ENCODE data around the gene PDRG1. TPM values are rescaled to one million over a fixed set of nuclear protein-coding genes. Genes with fewer than 3 reads are reported as not detected.

Gene PDRG1
- total RNA-seq (2021; ENCODE audit: unreplicated experiment) (48.2 TPM), Bru-seq, nascent RNA (percentile 97 among the genes with signal in this experiment), BruChase-seq, experiment 1, labeled RNA remaining after a 2-hour chase (percentile 95 among the genes with signal in this experiment), BruChase-seq, experiment 2, labeled RNA remaining after a 6-hour chase (percentile 88 among the genes with signal in this experiment)
- polyA plus RNA-seq (2012; ENCODE audit: insufficient read length) = 43.6 TPM
- long read RNA-seq, transcript PDRG1-201 (5 exons, 1,998 nt) = major isoform, 69 of 100 reads
- long read RNA-seq, partial matches to known transcripts = 8 of 100 reads
- long read RNA-seq, other reads (novel, unspliced or antisense) = 23 of 100 reads

DNA sequence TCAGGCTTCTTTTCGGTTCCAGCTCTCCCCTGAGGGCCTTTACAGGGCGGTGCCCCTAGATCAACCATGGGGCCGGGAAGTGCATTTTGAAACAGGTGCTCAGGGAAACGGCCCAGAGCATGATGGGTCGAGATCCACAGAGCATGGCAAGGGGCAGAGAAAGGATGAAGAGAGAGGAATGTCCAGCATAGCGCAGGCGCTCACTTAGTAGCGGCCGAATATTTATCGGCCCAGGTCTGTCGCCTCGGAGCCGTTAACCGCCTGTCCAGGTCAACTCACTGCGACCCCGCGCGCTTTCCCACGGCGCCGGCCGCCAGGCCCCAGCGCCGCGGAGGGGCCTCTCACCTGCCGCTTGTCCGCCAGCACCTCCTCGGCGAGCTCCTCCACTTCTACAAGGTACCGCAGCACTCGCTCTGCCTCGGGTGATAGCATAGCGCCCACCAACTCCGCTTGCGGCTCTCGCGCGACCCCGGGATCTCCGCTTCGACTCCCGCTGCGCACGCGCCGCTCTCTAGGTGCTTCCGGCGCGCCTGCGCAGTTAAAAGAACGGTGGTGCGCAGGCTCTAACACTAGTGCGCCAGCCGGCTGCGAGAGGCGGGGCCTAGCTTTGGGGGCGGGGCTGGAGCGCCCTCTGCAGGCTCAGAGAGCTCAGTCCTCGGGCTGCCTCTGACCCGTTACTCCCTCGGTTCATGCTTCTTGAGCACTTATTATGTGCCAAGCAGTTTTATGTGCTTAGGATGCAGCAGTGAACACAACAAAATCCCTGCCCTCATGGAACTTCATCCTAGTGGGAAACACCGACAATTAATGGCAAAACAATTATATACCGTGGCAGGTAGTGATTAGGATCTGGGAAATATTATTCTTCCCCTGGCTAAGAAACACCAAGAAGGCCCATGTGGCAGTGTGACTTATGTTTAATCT is at the start of gene PDRG1:
TSS of gene PDRG1 (minus strand) at position 517 of the 924 bp plus-strand sequence. CDS start at position 432, 85 bp downstream.
- POLR2A ChIA-PET = interaction anchor here (0.6 to 1.0 kb wide), 3 partner anchors 46 to 188 kb away, joined by 3 to 12 read pairs (median 6); no protein-coding TSS in a partner anchor
- DNase-seq (ENCODE audit: low read depth, low spot score) (peak; percentile 93), ATAC-seq (peak; percentile 99)
- in situ Hi-C loops (cut with HindIII; ENCODE audit: low pct_unique_long_range_greater_than_20kb, low sequenced_read_pairs) = no loop called here
- CTCF ChIA-PET = interaction anchor here (0.5 to 2.4 kb wide), 19 partner anchors 9 to 261 kb away, joined by 3 to 25 read pairs (median 5); partner anchors contain the start of gene FOXS1
- Histone ChIP-seq H3K4me3 (ENCODE audit: low read depth in 2 of 2, low read length in 2 of 2) (peak within 1 kb of the TSS; percentile 79 to 97), H3K27ac (ENCODE audit: low read length) (peak within 1 kb of the TSS; percentile 96), H3K4me1 (ENCODE audit: control insufficient read depth, insufficient read depth, low read length) (peaks cover 16% of the 10 kb centered on the region), H3K9me3 (ENCODE audit: control insufficient read depth, insufficient read depth, low read depth, low read length) (peaks cover 7% of the 10 kb centered on the region; the same call in 1 of the 2 replicates), H3K36me3 (ENCODE audit: control insufficient read depth, insufficient read depth, low read length) (peaks cover 23% of the 10 kb centered on the region), H3K27me3 (ENCODE audit: control insufficient read depth, insufficient read depth, low read length) (no peaks in the 10 kb centered on the region)
- intact Hi-C loops (cut with micrococcal nuclease; ENCODE audit: unreplicated experiment) = loop anchor here (2.0 to 10.0 kb wide), 3 partner anchors 81 to 143 kb away; no protein-coding TSS in a partner anchor
- BruUV-seq (replicated peaks) = TSS peak; percentile 65
- TF ChIP-seq POLR2AphosphoS5 (IDR thresholded peaks at IDR 0.05; ENCODE audit: low read depth, low read length) = peak; percentile 98
- peak in 1 of 2 experiments; percentile 75; a peak in 1 of 4 replicates for TF ChIP-seq REST (IDR thresholded peaks at IDR 0.05; ENCODE audit: insufficient read depth in 1 of 2, low read depth in 2 of 2, low read length in 1 of 2)
- TF ChIP-seq TCF7L2 (IDR thresholded peaks at IDR 0.05; ENCODE audit: low read depth, low read length) = no peak
- peak; percentile 94 for TF ChIP-seq SIN3A (IDR thresholded peaks at IDR 0.05; ENCODE audit: borderline replicate concordance, insufficient read depth, low read depth, low read length)
- TF ChIP-seq, protein P1, sequence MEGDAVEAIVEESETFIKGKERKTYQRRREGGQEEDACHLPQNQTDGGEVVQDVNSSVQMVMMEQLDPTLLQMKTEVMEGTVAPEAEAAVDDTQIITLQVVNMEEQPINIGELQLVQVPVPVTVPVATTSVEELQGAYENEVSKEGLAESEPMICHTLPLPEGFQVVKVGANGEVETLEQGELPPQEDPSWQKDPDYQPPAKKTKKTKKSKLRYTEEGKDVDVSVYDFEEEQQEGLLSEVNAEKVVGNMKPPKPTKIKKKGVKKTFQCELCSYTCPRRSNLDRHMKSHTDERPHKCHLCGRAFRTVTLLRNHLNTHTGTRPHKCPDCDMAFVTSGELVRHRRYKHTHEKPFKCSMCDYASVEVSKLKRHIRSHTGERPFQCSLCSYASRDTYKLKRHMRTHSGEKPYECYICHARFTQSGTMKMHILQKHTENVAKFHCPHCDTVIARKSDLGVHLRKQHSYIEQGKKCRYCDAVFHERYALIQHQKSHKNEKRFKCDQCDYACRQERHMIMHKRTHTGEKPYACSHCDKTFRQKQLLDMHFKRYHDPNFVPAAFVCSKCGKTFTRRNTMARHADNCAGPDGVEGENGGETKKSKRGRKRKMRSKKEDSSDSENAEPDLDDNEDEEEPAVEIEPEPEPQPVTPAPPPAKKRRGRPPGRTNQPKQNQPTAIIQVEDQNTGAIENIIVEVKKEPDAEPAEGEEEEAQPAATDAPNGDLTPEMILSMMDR (IDR thresholded peaks at IDR 0.05) = peak; percentile 100

DNA sequence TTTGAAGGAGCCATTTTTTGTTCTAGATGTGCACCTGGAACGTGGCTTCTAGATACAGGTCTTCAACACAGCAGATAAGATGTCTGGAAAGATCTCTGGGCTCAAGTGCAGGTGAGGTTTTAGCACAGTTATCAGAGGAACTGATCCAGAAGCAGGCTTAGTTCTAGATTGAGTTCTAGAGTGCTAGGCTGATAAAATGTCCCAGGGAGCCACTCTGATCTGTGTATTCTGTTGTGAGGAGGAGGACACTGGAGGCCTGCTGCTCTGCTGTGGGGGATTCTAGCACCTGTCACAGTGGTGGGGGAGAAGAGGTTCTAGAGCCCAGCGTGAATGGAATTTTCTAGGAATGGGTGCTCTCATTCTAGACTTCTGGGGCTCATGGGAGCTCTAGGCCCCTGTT is 46.4 kb upstream of the PDRG1 start:
- BruUV-seq (replicated peaks) = TSS peak; percentile 73
- in situ Hi-C loops (cut with HindIII; ENCODE audit: low pct_unique_long_range_greater_than_20kb, low sequenced_read_pairs) = no loop called here
- TF ChIP-seq SIN3A (IDR thresholded peaks at IDR 0.05; ENCODE audit: borderline replicate concordance, insufficient read depth, low read depth, low read length) = no peak
- TF ChIP-seq TCF7L2 (IDR thresholded peaks at IDR 0.05; ENCODE audit: low read depth, low read length) = no peak
- TF ChIP-seq REST (IDR thresholded peaks at IDR 0.05; ENCODE audit: insufficient read depth in 1 of 2, low read depth in 2 of 2, low read length in 1 of 2) = no peak
- TF ChIP-seq, protein P1 (IDR thresholded peaks at IDR 0.05) = no peak
- Histone ChIP-seq H3K9me3 (ENCODE audit: control insufficient read depth, insufficient read depth, low read depth, low read length) (no peaks in the 10 kb centered on the region), H3K4me1 (ENCODE audit: control insufficient read depth, insufficient read depth, low read length) (peaks cover 1% of the 10 kb centered on the region; the same call in 1 of the 2 replicates), H3K36me3 (ENCODE audit: control insufficient read depth, insufficient read depth, low read length) (no peaks in the 10 kb centered on the region), H3K27ac (ENCODE audit: low read length) (peak overlapping the region; percentile 18; the same call in 1 of the 2 replicates), H3K27me3 (ENCODE audit: control insufficient read depth, insufficient read depth, low read length) (no peaks in the 10 kb centered on the region), H3K4me3 (ENCODE audit: low read depth in 2 of 2, low read length in 2 of 2) (no peak overlapping the region)
- no peak for ATAC-seq
- DNase-seq (ENCODE audit: low read depth, low spot score) = no peak
- ChIA-PET POLR2A (no interaction called here), CTCF (no interaction called here)
- intact Hi-C loops (cut with micrococcal nuclease; ENCODE audit: unreplicated experiment) = no loop called here
